NK-92 treated with Interleukin-12 subunit alpha and Interleukin-12 subunit beta, amount 100 ng/mL, for 24 hours (cell line): ENCODE measurements around the gene MUC6.

ENCODE experiments used
- DNase-seq: peaks from one replicate; lab custom pipeline; 2025; lab: John Stamatoyannopoulos, UW

The MUC6 gene

DNA sequence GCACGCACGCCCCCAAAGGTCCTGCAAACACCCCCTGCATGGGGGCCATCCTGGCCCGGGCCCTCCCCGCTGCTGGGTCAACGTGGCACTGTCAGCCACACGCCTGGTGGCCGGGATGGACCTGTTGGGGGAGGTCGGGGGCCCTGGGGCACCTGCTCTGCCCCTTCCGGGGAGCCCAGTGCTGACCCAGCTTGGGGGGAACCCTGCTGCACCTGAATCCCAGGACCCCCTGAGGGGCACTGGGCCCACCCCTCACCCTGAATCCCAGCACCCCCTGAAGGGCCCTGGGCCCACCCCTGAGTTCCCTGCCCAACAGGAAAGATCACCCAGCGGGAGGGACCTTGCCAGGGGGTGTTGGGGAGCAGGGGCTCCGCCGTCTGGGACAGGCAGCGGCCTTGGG, 413 bp upstream of the MUC6 start:
- no peak for DNase-seq

DNA sequence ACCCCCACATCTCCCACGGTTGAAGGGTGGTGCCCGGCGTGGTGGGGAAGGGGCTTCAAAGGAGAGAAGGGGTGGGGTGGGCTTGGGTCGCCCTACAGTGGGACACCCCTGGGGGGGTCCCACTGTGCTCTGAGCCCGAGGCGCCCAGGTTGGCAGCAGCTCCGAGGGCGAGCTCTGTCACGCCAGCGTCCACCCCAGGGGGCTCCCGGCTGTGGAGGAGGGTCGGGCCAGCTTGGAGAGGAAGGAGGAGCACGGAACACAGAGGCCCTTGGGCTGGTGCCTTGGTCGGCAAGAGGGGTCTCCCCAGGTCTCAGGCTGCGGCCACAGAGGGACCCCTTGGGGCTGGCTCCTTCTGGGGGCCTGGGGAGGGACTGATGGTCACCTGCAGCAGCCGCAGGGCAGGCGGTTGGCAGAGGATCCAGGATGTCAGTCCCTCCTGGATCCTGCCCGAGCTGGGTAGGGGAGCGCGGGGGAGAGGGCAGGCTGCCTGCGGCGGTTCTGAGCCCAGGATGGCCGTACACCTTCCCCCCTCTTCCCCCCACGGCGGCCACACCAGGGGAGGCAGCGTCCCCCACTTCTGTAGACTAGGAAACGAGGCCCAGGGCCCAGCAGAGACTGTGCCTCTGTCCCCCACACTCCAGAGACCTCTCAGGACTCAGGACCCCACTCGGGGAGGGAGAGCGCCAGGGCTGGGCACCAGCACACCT, 788 bp downstream of the MUC6 start:
- no peak for DNase-seq

DNA sequence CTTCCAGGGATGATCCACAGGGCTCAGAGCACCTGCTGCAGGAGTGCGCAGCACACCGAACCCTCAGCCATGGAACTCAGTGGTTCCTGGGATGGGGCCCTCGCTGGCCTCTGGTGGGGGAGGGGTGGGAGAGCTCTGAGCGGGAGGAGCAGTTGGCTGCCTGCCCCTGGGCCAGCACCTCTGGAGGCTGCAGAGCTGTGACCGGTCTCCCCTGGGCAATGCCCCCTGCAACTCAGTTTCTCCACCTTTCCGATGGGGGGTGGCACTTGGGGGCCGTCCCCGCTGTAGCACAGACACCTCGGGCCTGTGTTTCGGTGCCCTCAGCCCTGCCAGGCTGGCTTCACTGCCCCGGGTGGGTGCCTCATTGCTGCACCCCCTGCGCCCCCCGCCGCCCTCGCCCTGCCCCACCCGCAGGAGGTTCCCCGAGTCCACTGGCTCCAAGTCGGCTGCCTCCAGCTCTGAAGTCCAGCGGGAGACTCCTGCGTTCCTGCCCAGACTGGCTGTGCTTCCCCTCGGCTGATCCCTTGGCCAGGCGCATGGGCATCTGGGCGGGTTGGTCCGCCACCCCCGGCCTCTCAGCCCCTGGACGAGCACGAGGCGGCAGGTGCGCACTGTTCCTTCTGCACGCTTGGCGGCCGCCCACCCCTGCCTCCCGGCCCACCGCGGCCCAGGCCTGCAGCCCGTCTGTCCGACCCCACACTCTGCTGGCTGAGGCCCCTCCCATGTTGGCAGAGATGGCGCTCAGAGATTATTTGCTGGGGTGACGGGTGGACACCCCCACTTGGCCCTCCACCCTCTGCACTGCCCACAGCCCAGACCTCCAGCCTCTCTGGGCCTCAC, 1.8 kb downstream of the MUC6 start:
- DNase-seq, result no peak

DNA sequence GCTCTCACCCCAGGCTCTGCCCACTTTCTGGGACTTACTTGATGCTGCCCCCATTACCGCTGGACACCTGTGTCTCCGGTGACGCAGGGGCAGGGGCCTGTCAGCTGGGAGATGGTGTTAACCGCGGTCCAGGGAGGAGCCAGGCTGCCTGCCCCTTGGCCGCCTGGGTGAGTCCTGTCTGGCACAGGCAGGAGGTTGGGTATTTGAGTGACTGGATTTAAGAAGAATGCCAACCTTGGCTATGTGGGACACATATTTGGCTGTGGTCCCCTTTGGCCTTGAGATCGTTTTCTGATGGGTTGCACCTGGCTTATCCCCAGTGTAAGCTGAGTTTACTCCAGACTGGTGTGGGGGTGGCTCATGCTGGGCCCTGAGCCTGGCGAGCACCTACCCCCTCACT, 2.5 kb downstream of the MUC6 start:
- no peak for DNase-seq

DNA sequence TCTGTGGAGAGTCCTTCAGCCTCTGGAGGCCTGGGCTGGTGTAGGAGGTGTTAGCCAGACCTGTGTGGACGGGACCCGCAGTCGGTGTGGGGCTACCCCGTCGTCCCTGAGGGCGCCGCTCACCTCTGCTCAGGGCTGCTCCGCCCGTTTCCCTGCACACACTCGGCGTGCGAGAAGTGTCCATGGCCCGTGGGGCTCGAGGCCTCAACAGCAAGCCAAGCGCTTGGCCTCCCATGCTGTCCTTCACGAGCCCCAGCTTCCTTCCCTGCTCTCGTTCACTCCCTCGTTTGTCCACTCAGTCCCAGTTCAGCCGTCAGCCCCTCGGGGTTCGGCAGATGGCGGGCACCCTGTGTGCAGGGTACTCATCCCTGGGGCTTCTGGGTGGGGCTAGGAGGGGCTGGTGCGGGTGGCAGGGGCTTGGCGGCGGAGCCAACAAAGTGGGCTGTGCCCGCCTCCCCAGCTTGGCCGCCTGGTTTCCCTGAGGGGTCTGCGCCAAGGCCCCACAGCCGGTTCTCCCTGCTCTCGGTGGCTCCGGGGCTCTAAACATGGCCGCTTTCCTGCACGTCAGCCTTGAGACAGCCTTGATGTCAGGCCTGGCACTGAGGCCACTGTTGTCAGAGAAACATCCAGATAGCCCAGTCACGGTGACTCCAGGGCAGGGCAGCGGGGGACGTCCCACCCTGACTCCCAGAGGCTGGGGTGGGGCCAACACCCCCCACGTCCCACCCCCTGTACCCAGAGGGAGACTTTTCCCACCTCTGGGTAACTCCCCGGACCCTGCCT, 3.3 kb downstream of the MUC6 start:
- no peak for DNase-seq

DNA sequence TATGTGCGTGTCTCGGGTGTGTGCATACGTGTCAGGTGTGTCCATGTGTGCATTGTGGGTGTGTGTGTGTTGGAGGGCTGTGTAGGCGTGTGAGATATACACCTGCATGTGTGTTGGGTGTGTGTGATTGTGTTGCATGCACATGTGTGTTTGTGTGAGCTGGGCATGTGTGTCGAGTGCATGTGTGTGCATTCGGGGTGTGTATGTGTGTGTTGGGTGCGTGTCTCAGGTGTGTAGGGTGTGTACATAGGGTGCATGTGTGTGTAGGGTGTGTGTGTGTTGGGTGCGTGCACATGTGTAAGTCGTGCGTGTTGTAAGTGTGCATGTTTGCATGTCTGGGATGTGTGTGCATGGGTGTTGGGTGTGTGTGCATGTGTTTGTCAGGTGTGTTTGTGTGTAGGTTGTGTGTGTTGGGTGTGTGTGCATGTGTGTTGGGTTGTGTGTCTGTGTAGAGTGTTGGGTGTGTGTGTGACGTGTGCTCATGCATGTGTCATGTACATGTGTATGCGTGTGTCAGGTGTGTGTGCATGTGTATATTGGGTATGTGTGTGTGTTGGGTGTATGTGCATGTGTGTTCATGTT, 4.1 kb downstream of the MUC6 start:
- DNase-seq, result no peak

DNA sequence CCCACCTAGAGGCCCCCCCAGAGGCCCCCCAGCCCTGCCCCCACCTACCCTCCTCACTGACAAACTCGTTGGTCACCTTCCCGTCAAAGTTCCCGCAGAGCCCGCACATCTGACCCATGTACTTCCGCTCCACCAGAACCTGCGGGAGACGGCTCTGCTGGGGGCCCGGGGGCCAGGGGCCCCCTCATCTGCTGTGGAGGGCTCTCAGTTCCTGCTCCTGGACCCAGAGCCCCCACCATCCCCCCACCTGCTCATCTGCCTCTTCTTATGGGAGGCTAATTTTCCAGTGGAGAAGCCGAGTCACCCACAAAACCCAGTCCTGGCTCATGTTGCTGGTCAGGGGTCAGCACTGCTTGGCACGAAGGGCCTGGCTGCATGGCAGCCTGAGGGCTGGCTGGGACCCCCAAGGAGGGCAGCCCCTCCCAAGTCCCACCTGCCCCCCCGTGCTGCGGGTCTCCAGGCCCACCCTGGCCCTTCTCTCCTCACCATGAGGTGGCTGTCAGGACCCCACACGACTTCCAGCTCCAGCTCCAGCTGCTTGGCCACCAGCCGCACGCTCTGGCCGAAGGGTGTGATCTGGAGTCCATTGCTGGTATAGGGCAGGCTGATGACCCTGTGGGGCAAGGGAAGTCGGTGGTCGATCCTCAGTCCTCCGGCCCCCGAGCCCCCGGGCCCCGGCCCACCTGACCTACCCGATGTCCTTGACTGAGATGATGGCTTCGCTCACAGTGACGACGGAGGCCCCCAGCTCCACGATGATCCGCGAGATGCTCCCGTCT, 5.2 kb downstream of the MUC6 start:
- DNase-seq, result no peak

DNA sequence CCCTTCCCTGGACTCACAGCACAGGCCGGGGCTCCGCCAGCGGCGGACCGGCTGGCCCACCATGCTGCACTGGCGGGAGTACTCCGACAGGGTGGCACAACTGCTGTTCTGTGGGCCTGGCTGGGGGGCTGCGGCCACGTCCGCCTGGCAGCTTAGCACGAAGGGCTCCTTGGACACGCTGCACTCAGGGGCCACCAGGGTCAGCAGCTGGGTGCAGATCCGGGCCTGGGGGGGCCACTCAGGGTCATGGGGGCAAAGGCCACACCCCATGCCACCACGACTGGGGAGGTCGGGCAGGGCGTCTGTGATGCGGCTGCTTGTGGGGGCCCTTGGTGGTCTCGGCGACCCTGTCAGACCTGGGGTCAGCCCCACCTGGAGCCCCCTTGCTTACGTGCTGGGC, 6.0 kb downstream of the MUC6 start:
- no peak for DNase-seq

DNA sequence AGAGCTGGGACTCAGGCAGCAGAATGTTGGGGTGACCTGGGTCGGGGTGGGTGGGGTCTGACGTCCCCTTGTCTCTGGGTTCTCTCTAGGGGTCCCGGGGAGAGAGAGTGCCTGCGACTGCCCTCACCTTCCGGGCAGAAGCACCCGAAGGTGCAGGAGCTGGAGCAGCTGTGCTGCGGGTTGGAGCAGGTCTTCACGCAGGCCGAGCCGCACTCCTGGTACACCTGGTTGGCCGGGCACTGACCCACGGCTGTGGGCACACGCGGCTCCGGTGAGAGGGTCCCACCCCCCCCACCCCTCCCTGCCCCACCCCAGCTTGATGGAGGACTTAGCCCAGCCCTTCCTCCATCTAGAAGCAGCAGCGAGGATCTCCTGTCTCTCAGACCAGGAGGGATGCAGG, 6.4 kb downstream of the MUC6 start:
- DNase-seq, result no peak

DNA sequence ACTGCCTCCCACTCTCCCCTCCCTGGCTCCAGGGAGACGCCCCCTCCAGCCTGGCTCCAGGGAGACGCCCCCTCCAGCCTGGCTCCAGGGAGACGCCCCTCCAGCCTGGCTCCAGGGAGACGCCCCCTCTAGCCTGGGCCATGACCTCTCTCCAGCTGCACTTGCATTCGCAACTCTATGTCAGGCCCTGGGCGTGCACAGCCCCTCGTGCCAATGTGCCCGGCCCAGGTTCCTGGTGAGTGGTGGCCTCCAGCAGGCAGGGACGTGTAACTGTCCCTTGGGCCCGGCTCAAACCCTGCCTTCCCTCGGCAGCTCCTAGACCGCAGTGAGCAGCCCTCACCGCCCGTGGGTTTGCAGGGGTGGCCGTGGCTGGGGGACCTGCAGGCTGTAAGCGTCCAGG, 6.9 kb downstream of the MUC6 start:
- no peak for DNase-seq

DNA sequence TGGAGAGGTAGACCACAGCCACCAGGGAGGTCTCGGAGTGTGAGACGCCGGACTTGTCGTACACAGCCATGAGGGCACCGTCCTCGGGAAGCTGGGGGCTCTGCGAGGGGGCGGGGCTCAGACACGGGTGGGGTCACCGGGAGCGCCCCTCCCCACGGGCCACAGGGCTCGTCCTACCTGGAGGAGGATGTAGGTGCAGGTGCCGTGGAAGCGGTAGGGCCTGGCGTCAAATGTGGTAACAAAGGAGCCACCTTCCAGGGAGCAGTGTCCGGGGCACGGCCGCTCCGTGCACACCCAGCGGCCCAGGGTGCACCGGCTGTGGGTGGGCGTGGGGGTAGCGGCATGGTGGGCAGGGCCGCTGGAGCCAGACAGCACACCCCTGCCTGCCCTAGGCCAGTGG, 7.5 kb downstream of the MUC6 start:
- no peak for DNase-seq

DNA sequence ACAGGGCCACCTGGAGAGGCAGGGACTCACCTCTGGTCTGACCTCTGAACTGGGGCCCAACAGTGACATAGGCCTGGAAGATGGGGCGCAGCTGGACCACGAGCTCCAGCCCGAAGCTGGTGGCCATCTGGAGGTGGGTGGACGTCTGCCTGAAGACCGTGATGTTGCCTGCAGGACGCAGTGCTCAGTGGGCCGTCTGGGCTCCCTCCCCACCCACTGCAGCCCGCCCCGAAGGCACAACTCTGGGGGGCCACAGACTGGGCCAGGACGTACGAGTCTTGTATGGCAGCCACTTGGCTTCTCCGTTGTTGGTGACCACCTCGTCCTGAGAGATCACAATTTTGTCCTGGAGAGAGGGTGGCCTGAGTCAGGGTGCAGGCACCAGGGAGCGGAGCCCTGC, 7.9 kb downstream of the MUC6 start:
- no peak for DNase-seq

DNA sequence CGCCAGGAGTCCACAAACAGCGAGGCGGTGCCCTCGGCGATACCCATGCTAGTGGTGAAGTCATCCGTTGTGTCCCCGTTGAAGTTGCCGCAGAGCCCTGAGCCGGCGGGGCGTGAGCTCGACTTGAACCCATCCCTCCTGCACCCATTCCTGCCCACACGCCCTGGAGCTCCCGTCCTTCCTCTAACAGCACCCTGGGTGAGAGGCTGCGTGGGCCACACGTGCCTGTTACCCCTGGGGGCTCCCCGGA, 8.3 kb downstream of the MUC6 start:
- no peak for DNase-seq

DNA sequence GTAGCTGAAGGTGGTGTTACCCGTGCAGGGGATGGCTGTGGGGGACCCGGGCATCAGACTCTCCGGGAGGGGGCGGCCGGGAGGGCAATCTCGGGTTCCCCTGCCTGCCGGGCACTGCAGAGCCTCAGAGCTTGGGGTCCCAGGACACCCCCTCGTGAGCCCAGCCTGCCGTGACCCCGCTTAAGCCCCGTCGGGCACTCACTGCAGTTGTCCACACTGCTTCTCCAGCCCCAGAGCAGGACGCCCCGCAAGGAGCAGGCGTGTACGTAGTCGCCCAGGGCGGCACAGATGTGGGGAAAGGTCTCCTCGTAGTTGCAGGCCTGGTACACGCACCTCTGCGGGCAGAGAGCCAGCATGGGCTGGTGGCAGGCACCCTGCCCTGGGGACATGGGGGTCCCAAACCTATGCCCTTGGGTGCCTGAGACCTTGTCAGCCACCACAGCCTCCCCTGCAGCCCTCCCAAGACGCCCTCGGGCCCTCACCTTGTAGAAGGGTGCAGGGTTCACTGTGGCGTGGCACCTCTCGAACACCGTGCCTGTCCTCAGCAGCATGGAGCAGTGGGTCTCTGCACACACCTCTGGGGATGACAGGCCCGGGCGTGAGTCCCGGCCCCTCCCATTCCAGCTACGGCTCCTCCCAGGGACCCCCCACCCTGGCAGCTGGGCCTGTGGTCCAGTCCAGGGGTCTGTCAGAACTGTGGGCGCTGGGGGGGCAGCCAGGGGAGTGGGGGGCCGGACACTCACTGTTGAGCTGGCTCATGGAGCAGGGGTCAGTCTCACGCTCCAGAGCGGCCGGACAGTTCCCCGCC, 8.8 kb downstream of the MUC6 start:
- DNase-seq, result no peak

DNA sequence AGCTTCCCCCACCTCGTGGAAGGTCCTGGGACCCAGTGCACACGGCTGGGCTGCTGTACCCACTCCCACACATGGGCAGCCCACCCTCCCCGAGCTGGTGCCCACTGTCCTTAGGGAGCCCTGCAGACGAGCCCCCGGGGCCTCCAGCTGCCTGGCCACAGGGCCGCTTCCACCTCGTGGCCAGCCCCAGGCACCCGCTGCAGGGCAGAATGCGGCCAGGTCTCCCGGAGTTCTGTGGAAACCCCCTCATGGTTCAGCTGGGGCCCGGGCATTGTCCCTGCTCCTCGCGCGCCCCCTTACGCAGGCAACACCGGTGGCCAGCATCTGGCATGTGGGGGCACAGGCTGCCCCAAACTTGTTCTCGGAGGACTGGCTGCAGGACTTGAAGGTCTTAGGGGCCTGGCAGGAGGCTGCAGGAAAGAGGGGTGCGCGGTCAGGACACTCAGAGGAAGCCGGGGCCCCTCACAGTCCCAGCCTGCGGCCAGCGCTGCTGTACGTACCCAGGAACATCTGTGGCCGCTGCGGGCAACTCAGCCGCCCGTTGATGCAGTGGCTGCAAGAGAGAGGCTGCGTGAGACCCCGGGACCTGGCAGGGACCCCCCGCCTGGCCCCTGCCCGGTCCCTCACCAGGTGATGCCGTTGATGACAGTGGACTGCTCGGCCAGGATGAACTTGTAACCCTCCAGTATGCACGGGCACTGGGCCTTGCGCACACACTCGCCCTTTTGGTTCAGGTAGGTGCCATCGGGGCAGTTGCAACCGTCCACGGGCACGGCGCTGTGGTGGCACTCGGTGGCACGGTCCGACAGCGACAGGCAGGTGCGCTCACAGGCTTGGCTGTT, 9.7 kb downstream of the MUC6 start:
- DNase-seq, result no peak

DNA sequence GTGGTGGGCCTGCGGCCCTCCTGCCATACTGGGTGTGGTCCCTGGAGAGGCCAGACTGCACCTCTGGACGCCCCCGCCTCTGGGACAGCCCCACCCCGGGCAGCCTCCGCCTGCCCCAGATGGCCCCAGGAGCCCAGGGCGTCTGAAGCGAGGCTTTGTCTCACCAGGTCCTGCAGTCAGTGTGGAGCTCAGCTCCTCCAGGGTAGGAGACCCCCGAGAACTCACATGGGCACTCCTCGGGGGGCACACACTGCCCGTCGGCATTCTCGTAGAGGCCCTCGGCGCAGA, 10.4 kb downstream of the MUC6 start:
- no peak for DNase-seq

DNA sequence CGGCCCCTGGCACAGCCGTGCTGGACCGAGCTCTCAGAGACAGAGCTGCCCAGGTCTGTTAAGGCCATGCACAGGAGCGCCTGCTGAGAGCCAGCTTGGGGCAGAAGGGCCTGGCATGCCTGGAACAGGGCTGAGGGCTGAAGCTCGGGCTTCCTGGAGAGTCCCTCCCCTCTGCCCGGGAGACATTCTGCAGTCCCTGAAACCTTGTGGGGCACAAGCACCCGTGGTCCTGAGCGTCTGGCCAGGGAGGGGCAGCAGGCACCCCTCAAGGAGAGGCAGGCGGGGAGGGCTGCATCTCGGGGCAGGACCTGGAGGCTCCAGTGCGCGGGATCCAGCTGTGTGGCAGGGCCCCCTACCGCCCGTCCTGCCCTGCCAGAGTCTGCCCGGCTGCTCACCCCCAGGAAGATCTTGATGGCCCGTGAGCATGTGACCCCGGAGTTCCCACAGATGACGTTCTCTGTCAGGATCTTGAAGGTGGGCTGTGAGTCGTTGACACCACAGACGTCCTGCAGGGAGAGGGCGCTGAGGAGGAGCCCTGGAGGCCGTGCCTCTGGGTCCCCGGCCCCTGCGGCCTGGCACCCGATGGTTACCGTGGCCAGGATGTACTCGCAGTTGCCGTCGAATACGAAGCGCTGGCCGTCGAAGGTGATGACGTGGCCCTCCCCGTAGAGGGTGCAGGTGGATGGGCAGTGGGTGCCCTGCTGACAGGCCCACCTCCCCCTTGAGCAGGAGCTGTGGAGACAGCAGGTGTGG, 10.9 kb downstream of the MUC6 start:
- DNase-seq, result no peak

DNA sequence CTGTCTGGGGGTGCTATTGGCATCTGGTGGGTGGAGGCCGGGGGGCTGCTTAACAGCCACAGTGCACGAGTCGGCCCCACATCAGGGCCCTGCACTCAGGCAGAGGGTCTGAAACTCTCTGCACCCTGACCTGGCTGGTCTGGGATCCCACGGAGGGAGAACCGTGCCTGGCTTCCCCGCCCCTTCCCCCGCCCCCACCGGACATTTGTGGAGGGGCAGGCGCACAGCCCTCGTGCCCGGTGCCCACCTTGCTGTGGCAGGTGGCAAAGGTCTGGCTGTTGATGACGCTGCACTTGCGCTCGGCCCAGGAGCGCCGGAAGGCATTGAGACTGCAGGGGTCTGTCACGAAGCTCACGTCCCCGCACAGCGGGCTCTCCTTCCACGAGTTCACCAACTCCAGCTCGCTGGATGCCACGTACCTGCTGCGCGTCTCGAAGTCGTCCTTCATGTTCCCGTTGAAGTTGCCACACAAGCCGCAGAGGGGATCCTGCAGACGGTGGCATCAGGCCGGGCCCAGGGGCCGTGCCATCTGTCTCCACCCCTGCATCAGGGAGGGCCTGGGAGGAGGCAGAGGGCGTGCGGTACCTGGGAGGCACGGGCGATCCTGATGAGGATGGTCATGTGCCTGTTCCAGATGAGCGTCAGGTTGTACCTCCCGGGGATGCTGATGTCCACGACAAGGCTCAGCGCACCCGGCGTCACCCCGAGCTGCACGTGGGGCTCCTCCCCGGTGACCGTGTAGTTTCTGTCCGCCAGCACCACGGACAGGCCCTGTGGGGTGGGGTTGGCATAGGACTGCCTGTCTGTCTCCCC, 11.7 kb downstream of the MUC6 start:
- no peak for DNase-seq
